HG03565 (cell line): ENCODE data around the gene ARRDC2.
"Not testable (repeated sequence)": the region's sequence is repeated elsewhere in the genome, so short reads cannot be mapped to it uniquely, and the experiment has no call there.

Source experiments
- ATAC-seq: cut with Tn5 transposase; IDR thresholded peaks from one replicate; pipeline ENCODE4 v1.9.1; 2021; ENCODE audit warnings: mild to moderate bottlenecking, moderate library complexity; ENCODE audit not compliant: unreplicated experiment

Gene ARRDC2

DNA sequence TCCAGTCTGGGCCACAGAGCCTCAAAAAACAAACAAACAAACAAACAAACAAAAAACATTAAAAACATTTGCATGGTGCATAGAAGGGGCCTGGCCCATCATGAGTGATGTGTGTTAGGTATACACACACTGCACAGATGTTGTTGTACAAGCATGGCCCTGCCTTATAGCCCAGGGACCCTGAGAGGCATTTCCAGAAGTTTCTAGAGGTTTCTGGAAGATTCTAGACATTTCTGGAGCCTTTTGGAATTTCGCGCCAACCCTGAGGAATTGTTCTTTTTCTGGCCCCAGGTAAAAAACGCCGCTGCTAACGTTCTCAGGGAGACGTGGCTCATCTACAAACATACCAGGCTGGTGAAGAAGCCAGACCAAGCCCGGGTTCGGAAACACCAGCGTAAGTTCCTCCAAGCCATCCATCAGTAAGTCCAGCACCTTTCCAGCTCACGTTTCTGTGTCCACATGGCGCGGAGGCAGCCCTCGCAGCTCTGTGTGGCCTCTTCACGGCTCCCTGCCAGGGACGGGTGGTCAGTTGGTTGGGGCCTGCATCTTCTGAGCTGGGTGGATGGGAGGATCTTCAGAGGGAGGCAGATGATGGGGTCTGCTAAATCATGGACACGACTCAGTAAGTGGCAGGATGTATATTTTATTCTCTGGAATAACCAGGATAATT lies 18.4 kb upstream of the ARRDC2 start:
- ATAC-seq = no peak

DNA sequence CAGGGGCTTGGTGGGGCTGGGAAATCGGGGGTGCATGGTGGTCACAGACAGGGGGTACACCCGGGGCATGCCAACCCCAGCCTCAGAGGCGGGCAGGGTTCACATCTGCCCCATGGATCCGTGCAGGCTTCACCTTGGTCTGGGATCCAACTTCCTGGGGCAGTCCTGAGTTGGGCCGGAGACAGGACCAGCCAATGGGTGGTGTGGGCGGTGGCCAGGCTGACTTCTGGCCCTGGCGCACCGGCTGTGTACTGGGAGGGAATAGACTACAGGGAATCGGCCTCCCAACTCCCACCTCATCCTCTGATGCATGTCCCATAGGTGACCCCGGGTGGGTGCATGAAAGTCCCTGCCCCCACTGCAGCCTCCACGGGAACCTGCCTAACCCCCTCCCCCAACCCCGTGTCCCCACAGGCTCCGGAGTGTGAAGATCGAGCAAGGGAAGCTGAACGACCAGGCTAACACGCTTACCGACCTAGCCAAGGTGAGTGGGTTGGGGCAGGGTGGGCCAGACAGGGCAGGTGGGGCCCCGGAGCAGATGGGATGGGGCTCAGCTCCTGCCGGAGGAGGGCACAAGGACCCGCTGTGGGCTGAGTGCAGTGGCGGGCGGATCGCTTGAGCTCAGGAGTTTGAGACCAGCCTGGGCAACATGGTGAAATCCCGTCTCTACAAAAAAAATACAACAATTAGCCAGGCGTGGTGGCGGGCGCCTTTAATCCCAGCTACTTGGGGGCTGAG lies 14.7 kb upstream of the ARRDC2 start:
- ATAC-seq = no peak

DNA sequence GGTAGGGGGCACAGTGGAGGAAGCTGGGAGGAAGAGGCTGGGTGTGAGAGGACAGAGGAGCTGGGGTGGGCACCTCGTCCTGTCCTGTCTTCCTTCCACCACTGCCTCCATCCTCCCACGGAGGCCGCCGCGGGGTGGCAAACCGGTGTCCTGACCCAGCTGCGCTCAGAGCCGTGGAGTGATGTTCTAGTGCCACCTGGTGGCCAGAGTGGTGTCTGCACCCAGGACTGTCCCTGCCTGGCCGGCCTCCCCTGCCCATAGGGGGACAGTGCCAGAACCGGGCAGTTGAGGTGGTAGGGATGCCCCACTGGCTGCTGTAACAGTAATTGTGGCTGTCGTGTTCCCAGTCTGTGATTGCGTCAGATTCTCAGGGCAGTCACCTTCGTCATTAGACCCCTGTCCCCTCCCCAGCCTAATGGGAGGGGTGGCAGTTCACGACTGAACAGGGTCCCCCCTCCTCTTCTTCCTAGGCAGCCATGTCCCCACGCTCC lies 11.1 kb upstream of the ARRDC2 start:
- no peak for ATAC-seq

DNA sequence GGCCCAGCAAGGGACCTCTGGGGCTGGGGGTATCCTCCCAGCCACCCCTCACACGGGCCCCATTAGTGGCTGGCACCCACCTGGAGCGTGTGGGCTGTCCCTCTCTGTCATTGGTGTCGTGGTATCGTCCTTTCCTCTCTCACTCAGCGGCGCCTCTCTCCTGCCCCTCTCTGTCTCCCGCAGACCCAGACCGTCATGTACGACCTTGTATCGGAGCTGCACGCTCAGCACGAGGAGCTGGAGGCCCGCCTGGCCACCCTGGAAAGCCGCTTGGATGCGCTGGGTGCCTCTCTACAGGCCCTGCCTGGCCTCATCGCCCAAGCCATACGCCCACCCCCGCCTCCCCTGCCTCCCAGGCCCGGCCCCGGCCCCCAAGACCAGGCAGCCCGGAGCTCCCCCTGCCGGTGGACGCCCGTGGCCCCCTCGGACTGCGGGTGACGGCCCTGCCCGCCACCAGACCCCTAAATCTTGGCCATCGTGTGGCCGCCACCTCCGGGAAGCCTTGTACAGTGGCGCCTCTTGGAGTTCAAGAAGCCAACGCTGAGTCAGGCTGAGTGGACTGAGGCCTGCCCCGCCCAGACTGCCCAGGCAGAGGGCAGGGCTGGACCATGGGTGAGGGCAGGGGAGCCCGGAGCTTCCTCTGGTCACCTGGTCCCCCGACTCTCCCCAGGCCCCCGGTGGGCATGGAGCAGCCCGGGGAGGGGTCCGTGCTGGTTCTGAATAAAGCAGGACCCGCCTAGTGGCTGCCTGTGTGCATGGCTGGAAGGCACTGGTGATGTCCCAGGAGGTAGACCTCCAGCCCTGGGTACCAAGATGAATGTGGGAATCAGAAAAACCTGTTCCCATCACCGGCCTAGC lies 9.8 kb upstream of the ARRDC2 start:
- no peak for ATAC-seq

DNA sequence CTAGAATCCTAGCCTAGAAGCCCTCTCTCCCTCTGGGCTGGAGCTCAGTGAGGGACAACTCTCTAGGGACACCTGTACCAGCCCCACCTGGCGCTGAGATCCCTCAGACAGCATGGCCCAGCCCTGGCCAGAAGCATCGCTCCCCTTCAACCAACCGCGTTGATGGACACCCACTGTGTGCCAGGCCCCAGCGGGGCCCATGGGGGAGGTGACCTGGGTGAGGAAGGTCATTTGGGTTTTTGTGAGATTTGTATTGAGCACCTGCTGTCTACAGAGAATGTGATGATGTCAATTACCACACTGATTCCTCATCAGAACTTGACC lies 9.2 kb upstream of the ARRDC2 start:
- no peak for ATAC-seq

DNA sequence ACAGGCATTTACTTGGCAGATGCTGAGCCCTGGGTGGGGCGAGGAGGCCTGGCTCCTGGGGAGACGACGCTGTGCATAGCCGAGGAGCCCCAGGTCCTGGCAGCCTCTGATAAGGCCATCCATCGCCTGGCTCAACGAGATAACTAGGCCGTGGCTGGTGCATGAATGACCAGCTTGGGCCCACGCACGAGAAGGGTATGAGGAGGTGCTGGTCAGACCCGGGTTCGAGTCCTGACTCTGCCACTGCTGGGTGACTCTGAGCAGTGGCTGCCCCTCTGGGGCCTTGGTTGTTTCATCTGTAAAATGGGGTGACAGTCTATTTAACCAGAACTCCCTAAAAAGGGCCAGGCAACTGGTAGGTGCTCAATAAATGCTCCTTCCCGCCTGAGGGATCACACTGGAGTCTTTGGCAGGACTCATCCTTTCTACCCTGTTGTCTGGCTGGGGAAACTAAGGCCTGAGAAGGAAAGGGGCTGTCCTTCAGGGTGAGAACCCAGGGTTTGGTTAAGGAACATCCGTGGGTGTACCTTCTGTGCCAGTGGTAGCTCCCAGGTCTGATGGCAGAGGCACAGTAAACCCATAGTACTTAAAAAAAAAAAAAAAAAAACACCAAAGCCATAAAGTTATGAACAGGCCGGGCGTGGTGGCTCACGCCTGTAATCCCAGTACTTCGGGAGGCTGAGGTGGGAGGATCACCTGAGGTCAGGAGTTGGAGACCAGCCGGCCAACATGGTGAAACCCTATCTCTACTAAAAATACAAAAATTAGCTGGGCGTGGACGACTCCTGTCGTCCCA lies 8.1 kb upstream of the ARRDC2 start:
- no peak for ATAC-seq

DNA sequence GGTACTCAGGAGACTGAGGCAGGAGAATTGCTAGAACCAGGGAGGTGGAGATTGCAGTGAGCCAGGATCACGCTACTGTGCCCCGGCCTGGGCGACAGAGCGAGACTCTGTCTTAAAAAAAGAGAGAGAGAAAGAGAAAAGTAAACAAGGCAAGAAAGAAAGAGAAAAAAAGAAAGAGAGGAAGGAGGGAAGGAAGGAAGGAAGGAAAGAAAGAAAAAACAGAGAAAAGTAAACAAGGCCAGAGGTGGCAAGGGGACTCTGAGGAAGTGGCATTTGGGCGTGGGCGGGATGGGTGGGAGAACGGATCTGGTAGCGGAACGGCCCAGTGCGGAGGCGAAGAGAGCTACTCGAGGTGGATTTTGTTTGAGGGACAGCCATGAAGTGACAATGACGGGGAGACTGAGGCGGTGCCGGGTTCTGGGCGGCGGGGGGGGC lies 7.5 kb upstream of the ARRDC2 start:
- ATAC-seq = peak; percentile 1

DNA sequence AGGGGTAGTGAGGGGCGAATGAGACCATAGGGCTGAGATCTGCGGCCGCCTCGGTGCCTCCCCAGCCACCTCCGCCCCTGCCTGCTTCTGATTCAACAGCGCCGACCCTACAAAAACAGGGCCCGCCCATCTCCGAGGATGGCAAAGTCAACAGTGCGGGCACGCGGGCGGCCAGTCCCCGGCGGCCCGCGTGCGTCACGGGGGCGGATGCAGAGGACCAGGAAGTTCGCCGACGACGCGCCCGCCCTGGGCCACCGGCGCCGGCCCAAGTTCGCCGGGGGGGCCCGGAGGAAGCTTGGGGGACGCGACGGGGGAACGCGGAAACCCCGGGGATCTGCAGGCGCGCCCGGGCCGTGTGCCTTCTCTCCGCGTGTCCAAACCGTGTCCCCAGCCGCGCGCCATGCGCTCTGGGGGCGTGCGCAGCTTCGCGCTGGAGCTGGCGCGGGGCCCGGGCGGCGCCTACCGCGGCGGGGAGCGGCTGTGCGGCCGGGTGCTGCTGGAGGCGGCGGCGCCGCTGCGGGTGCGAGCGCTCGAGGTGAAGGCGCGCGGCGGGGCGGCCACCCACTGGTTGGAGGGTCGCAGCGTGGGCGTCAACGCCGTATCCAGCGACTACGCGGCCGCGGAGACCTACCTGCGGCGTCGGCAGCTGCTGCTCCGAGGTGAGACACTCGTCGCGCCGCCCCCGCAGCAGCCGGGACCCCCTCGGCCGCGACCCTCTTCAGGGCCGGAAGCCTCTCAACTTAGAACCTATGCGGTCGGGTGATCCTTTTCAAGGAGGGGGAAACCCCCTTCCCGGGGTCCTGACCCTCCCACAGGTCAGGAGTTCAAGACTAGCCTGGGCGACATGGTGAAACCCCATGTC lies 6.8 kb upstream of the ARRDC2 start:
- peak; percentile 47 for ATAC-seq

DNA sequence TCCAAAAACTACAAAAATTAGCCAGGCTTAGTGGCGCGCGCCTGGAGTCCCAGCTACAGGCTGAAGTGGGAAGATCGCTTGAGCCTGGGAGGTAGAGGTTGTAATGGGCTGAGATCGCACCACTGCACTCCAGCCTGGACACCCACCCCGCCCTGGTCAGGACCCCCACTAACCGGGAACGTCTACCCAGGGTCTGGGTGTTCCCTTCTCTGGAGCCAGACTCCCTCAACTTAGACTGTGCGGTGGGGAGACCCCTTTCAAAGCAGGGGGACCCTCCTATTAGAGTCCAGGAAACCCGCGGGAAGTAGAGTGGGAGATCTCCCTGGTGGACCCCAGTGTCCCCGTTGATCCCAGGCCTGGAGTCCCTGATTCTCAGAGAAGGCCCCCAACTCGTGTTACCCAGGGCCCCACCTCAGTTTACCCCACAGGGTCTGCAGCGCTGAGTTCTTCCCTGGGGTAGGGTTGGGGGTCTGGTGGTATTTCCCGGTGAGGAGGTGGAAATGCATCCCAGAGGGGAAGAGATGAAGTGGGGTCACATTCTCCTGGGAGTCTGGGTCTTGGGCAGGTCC lies 6.1 kb upstream of the ARRDC2 start:
- no peak for ATAC-seq

DNA sequence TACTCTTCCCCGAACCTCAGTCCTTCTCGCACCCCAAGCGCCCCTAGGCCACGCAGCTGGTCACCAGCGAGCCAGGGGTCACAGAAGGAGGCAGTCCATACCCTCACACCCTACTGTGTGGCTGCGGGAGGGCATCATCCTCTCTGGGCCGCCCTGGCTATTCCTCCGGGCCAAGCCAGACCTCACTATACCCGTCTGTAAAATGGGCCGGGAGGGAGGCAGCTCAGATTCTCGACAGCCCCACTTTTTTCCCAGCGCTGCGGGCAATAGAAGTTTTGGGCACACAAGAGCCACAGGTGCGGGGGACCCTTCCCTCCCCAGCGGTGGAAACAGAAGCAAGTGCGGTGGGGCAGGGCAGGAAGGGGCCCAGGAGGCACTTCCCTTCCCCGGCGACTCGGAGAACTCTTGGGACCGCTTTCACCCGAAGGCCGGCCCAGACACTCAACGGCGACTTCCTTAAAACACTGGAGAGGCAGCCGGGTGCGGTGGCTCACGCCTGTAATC lies 5.6 kb upstream of the ARRDC2 start:
- no peak for ATAC-seq

DNA sequence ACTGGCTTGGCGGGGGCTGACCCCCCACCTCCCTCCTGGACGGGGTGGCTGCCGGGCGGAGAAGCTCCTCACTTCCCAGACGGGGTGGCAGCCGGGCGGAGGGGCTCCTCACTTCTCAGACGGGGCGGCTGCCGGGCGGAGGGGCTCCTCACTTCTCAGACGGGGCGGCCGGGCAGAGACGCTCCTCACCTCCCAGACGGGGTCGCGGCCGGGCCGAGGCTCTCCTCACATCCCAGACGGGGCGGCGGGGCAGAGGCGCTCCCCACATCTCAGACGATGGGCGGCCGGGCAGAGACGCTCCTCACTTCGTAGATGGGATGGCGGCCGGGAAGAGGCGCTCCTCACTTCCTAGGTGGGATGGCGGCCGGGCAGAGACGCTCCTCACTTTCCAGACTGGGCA lies 2.2 kb upstream of the ARRDC2 start:
- not testable (repeated sequence) for ATAC-seq

DNA sequence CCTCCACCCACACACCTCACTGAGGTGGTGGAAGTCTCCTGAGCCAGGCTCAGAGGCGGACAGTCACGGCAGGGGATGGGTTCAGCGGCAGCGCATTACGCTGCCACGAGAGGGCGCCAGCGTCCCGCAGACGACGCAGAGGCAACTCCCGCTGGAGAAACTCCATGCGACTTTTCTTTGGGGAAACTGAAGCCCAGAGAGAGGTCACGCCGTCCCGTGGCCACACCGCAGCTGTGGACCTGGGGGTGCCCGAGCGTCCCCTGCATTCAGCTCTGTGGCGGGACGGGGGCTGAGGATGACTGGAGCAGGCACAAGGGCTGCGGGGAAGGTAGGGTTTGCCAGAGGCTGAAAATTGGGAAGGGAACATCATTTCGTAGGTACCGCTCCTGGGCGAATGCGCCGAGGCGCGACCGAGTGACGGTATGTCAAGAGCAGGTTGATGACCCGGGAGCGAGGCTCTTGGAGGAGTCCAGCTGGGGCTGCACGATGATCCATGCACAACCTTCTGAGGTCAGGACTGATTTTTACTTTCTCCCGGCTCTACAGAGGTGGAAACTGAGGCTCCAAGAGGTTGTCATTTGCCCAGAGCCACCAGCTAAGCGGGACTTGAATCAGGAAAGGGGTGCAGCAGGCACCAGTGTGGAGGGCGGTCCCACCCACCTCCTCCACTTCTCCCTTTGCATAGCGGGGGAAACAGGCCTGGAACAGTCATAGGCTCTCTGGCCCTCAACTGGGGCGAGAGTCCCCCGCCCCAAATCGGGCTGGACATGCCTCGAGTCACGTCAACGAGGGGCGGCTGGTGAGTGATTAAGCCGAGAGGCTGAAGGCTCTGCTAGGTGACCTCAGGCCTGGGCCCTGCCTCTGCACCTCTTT lies 690 bp upstream of the ARRDC2 start:
- peak; percentile 51 for ATAC-seq

DNA sequence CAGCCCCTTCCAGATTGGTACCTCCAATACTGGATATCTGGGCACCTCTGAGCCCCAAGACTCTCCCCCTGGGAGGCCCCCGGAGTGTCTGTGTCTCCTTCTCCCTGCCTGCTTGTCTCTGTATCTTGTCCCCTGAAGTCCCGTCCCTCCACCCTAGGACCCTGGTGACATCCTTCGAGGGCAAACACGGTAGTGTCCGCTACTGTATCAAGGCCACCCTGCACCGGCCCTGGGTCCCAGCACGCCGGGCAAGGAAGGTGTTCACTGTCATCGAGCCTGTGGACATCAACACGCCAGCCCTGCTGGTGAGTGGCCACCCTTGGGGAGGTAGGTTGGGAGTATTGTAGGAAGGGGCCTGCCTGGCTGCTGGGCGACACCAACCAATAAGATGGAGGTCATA lies 844 bp downstream of the ARRDC2 start:
- ATAC-seq = no peak

DNA sequence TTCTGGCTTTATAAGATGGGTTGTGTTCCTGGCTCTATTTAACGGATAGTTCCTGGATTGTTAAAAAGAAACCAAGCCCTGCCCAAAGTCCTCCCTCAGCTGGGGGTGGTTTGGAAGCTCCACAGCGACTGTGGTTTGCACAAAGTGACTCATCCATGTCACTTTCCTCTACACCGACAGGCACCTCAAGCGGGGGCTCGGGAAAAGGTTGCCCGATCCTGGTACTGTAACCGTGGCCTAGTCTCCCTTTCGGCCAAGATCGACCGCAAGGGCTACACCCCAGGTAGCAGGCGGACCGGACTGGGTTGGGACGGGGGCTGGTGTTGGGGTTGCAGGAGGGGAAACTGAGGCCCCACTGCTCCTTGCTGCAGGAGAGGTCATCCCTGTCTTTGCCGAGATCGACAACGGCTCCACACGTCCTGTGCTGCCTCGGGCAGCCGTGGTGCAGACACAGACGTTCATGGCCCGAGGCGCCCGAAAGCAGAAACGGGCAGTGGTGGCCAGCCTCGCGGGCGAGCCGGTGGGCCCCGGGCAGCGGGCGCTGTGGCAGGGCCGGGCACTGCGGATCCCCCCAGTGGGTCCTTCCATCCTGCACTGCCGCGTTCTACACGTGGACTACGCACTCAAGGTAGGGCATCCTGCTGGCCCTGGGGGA lies 1.6 kb downstream of the ARRDC2 start:
- no peak for ATAC-seq

DNA sequence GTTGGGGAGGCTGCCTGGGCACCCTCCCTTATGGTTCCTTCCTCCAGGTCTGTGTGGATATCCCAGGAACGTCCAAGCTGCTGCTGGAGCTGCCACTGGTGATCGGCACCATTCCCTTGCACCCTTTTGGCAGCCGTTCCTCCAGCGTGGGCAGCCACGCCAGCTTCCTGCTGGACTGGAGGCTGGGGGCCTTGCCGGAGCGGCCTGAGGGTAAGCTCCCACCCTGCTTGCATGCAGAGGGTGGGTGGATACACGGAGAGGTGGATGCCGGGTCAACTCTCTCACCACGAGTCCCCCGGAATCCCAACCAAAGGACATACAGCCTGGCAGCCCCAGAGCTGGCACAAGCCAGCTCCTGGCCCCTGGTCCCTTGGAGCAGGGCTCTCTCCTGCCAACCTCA lies 2.2 kb downstream of the ARRDC2 start:
- no peak for ATAC-seq

DNA sequence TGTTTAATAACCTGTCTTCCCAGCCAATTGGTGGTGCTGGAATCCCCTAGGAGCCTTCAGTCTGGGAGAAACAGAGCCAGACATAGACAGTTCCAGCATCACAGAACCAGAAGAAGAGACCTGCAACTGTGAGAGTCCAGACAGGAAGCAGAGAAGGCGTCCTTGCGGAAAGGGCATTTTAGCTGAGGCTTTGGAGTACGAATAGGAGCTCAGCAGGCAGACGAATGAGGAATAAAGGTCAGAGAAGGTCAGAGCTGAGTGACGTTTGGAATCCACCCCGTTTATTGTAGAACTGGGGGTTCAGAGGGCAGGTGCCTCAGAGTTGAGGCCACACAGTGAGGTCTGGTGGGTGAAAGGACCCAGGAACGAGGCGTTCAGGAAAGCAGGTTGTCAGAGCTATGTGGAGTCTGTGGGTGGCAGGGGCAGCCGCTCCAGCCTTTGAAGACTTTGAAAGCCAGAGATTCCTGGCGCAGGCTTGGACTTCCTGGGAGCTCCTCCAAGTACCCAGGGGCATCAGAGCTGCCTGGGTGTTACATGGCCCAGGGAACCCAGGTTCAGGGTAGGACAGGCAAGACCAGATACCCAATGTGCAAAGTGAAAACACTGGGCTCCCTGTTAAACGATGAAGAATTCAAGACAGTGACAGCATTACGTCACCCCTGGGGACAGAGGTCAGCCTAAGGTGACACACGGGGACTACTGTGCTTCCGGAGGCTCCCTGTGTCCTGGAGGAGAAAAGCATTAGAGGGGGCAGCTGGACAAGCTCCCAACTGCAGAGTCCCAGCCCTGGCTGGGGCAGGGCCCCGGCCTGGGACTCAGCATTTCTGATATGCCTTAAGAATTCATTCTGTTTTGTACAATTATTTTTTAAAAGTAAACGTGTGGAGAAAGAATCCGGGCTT lies 5.5 kb downstream of the ARRDC2 start:
- ATAC-seq = no peak

DNA sequence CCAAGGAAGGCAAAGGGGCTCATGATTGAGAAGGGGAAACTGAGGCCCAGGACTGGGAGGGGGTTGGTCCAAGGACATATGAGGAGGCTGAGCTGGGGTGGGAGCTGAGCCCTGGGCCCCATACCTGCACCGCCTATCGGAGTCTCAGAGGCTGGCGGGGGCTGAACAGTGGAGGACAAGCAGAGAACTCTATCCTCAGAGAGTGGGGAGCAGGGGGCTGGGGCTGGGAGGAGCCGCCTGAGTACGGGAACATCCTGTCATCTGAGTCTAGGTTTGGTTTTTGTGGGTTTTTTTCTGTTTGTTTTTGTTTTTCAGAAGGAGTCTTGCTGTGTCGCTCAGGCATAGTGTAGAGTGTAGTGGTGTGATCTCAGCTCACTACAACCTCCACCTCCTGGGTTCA lies 6.2 kb downstream of the ARRDC2 start:
- ATAC-seq = no peak
